Spleen (tissue), 11 donors: ENCODE data around the gene TM9SF4. TPM values are rescaled to one million over a fixed set of nuclear protein-coding genes. Genes with fewer than 3 reads are reported as not detected.

Experiments used
- DNase-seq: peaks from one replicate; pipeline ENCODE4 v3.0.0-alpha.2; 2020
- H3K27ac ChIP-seq, 8 donors: fragments of 200-600 bp; sonication (generic) in 7 of 8; 1 replicate in 4 of 8; 2 replicates in 4 of 8; pipeline versions ENCODE4 v1.5.0 to v1.8.0; 2016 to 2021; ENCODE audit warnings: inconsistent platforms in 4 of 8, mild to moderate bottlenecking in 4 of 8, moderate library complexity in 1 of 8
- H3K27me3 ChIP-seq, 7 donors: fragments of 200-600 bp; sonication (generic) in 6 of 7; replicated peaks in 1 of 7; 1 replicate in 4 of 7; 2 replicates in 3 of 7; pipeline versions ENCODE4 v1.5.0 to v1.8.0; 2016 to 2021; ENCODE audit warnings: inconsistent platforms in 3 of 7, mild to moderate bottlenecking in 1 of 7
- H3K36me3 ChIP-seq, 6 donors: fragments of 200-600 bp; sonication (generic) in 5 of 6; 1 replicate in 4 of 6; 2 replicates in 2 of 6; pipeline versions ENCODE4 v1.5.0 to v1.8.0; 2016 to 2021; ENCODE audit warnings: inconsistent platforms in 2 of 6
- H3K4me1 ChIP-seq, 6 donors: fragments of 200-600 bp; sonication (generic) in 5 of 6; 1 replicate in 3 of 6; 2 replicates in 3 of 6; pipeline versions ENCODE4 v1.5.0 to v1.8.0; 2016 to 2021; ENCODE audit warnings: inconsistent platforms in 3 of 6
- H3K4me3 ChIP-seq, 8 donors: fragments of 200-600 bp; sonication (generic) in 7 of 8; 1 replicate in 4 of 8; 2 replicates in 4 of 8; pipeline versions ENCODE4 v1.5.0 to v1.8.0; 2016 to 2021; ENCODE audit warnings: inconsistent platforms in 4 of 8, mild to moderate bottlenecking in 4 of 8, moderate library complexity in 2 of 8
- H3K9me3 ChIP-seq, 8 donors: fragments of 200-600 bp; sonication (generic) in 7 of 8; 1 replicate in 4 of 8; 2 replicates in 4 of 8; pipeline versions ENCODE4 v1.5.0 to v1.8.0; 2016 to 2021; ENCODE audit warnings: inconsistent platforms in 4 of 8
- CTCF ChIP-seq, 11 experiments: fragments of 200-600 bp in 7 of 11; fragments of 450-650 bp in 4 of 11; sonication (generic) in 4 of 11; IDR thresholded peaks in 8 of 11; conservative IDR thresholded peaks in 3 of 11; 1 replicate in 7 of 11; 2 replicates in 4 of 11; pipeline versions ENCODE4 v1.4.0 to v1.8.0; 2016 to 2021; ENCODE audit warnings: antibody characterized with exemption in 11 of 11, inconsistent platforms in 4 of 11, mild to moderate bottlenecking in 1 of 11
- POLR2A ChIP-seq, 3 donors: fragments of 450-650 bp; IDR thresholded peaks; one replicate each; pipeline ENCODE4 v1.5.1; 2017; ENCODE audit warnings: antibody characterized with exemption in 3 of 3, mild to moderate bottlenecking in 1 of 3
- POLR2AphosphoS5 ChIP-seq, 3 donors: sonication (generic); formaldehyde crosslinking; IDR thresholded peaks; one replicate each; pipeline ENCODE4 v1.5.1; 2017; ENCODE audit warnings: antibody characterized with exemption in 3 of 3
- WGBS, 5 donors: extraction: QIAGEN DNeasy Blood & Tissue Kit in 3 of 5; methylation state at CpG; one replicate each; pipeline versions ENCODE4 v1.1.5 to v1.1.7; 2013 to 2018; 5-methylcytosine and 5-hydroxymethylcytosine counted together
- intact Hi-C: fragments of 100-400 bp; cut with DNase I; formaldehyde crosslinking; loops from one replicate; pipeline ENCODE4 v1.15.0; 2023; ENCODE audit warnings: low total_unique reads
- polyA plus RNA-seq, 3 donors: library from polyadenylated mRNA; stranded (reverse); fragments of 200-250 nt; gene quantifications; one replicate each; pipeline ENCODE4 v1.2.1, GENCODE V29; 2013
- total RNA-seq, 7 donors: library from RNA; depleted of rRNA in 3 of 7; stranded (reverse); fragments of >200 nt in 3 of 7; fragmentation: NEBNext Ultra II Directional in 4 of 7; extraction: Animal tissue kit (Norgen Biotek cat#: 25700) in 4 of 7; gene quantifications; one replicate each; pipeline versions ENCODE4 v1.1.0 to v1.2.1, GENCODE V29; 2016 to 2021
- donor health status: healthy with polysubstance abuse.
- donor health status: DM: no; HTN: no; CAD: no; lungs with moderate emphysema.
- donor health status: DM: no; HTN: no; CAD: no.
- donor health status: Bipolar disorder and iron deficiency.
- donor health status: healthy.
- donor health status: DM: no; HTN: no; CAD: no.
- donor health status: DM: yes; HTN: yes; CAD: no.

The TM9SF4 gene
- total and polyA plus RNA-seq, 10 donors, result 12.0 to 58.3 (median 41.0) TPM

DNA sequence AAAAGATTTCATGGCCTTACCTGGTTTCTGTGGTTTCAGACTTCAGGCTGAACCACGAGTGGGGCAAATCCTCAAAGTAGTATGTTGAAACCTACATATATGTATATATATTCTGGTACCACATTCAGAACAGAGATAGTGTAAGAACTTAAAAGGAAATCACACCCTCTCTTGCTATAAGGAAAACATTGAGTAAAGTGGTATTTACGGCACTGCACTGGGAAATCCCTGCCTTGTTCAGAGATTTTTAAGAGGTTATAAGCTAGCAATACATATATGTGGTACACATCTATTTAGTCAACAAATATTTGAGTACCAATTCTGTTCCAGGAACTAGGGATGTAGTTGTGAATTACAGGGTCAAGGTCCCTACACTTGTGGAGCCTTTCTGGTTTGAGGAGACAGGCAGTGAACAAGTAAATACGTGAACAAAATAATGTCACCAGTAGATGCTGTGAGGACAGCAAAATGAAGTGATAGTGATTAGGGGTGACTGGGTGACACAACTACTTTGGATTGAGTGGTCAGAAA lies 1.7 kb downstream of the TM9SF4 start:
- H3K27me3 ChIP-seq, result no peaks in the 10 kb centered on the region
- H3K4me1 ChIP-seq, result peaks cover 14 to 69% (median 56%) of the 10 kb centered on the region in 6 donors
- TF ChIP-seq POLR2AphosphoS5 (IDR thresholded peaks at IDR 0.05), result no peak
- no peak for TF ChIP-seq POLR2A (IDR thresholded peaks at IDR 0.05)
- no peak for TF ChIP-seq CTCF (IDR thresholded peaks at IDR 0.05 in 8 of 11, conservative IDR thresholded peaks at IDR 0.05 in 3 of 11)
- peaks cover 0 to 20% (median 4%) of the 10 kb centered on the region in 6 donors for H3K36me3 ChIP-seq
- peak overlapping the region in 3 of 8 donors; percentile 87 to 95 (median 91) for H3K4me3 ChIP-seq
- WGBS, 5 donors, result 34 to 60% (median 43%) methylated on average over 3 of the region's 3 CpGs
- intact Hi-C loops, result no loop called here
- H3K27ac ChIP-seq, result peak overlapping the region in 6 of 8 donors; percentile 30 to 100 (median 99)
- DNase-seq, result no peak
- no peaks in the 10 kb centered on the region for H3K9me3 ChIP-seq

- Histone ChIP-seq H3K4me3 (peak overlapping the region in 1 of 8 donors; percentile 87), H3K27ac (peak overlapping the region in 7 of 8 donors; percentile 30 to 100 (median 99)), H3K4me1 (peaks cover 14 to 74% (median 60%) of the 10 kb centered on the region in 6 donors), H3K36me3 (peaks cover 0 to 21% (median 4%) of the 10 kb centered on the region in 6 donors), H3K27me3 (no peaks in the 10 kb centered on the region), H3K9me3 (no peaks in the 10 kb centered on the region)
- 50 to 89% (median 63%) methylated on average over 3 of the region's 3 CpGs for WGBS, 5 donors
- intact Hi-C loops, result no loop called here
- no peak for DNase-seq
- no peak for TF ChIP-seq POLR2A (IDR thresholded peaks at IDR 0.05)
- TF ChIP-seq POLR2AphosphoS5 (IDR thresholded peaks at IDR 0.05), result peak in 1 of 3 donors; percentile 26
Measured at GRCh38 chr20:32111753-32112152, 2.2 kb downstream of the TM9SF4 start.

DNA sequence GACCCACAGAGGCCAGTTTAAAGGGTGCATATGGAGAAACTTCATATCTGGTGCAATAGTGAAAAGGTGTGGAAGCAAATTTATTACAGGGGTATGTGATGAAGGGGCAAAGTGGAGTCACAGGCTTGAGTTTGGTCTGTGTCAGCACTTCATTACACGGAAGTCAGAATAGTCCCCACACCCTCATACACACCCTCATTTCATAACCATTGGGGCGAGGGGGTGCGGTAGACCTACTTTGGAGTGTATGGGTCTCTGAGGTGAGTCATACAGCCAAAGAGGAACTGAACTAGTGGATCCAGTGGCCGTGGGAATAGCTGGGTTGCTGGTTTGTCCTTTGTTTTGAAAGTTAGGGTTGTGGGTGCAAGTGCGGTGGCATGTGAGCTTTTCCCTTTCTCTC lies 3.3 kb downstream of the TM9SF4 start:
- Histone ChIP-seq H3K4me3 (peak overlapping the region in 1 of 8 donors; percentile 87), H3K27ac (peak overlapping the region in 7 of 8 donors; percentile 30 to 100 (median 99)), H3K36me3 (peaks cover 0 to 21% (median 4%) of the 10 kb centered on the region in 6 donors), H3K4me1 (peaks cover 14 to 85% (median 69%) of the 10 kb centered on the region in 6 donors), H3K27me3 (no peaks in the 10 kb centered on the region), H3K9me3 (no peaks in the 10 kb centered on the region)
- TF ChIP-seq CTCF (IDR thresholded peaks at IDR 0.05 in 8 of 11, conservative IDR thresholded peaks at IDR 0.05 in 3 of 11), result no peak
- no peak for TF ChIP-seq POLR2A (IDR thresholded peaks at IDR 0.05)
- TF ChIP-seq POLR2AphosphoS5 (IDR thresholded peaks at IDR 0.05), result peak in 1 of 3 donors; percentile 62
- WGBS, 5 donors, result 36 to 72% (median 53%) methylated on average over 5 of the region's 5 CpGs
- peak; percentile 77 for DNase-seq
- intact Hi-C loops, result no loop called here

DNA sequence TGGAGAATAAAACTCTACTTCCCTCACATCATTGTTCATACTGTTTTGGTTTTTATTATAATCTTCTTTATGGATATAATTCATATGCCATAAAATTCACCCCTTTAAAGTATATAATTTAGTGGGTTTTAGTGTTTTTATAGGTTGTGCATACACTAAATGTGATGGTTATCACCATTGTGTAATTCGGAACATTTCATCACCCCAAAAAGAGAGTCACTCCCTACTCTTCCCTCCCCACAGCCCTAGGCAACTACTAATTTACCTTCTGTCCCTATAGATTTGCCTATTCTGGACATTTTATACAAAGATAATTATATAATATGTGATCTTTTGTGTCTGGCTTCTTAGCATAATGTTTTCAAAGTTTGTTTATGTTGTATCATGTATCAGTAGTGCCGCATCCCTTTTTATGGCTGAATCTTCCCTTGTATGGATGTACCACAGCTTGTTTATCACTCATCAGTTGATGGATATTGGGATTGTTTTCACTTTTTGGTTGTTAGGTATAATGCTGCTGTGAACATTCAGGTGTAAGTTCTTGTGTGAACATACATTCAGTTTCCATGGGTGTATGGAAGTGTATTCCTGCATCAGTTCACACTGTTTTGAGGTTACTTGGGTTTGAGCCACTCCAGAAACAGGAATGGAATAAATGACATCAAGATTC lies 4.2 kb downstream of the TM9SF4 start:
- Histone ChIP-seq H3K4me1 (peaks cover 14 to 94% (median 72%) of the 10 kb centered on the region in 6 donors), H3K36me3 (peaks cover 0 to 24% (median 4%) of the 10 kb centered on the region in 6 donors), H3K27me3 (no peaks in the 10 kb centered on the region), H3K9me3 (no peaks in the 10 kb centered on the region), H3K4me3 (no peak overlapping the region), H3K27ac (peak overlapping the region in 5 of 8 donors; percentile 33 to 100 (median 99))
- no peak for DNase-seq
- intact Hi-C loops, result no loop called here
- 67 to 85% (median 78%) methylated on average over 2 of the region's 2 CpGs for WGBS, 5 donors
- TF ChIP-seq CTCF (IDR thresholded peaks at IDR 0.05 in 8 of 11, conservative IDR thresholded peaks at IDR 0.05 in 3 of 11) (no peak), POLR2AphosphoS5 (IDR thresholded peaks at IDR 0.05) (no peak), POLR2A (IDR thresholded peaks at IDR 0.05) (no peak)
